ENCODE measurements around the gene FGD4.
A peak's percentile ranks its signal among the peaks of the same experiment; 100 is the strongest.

DNA sequence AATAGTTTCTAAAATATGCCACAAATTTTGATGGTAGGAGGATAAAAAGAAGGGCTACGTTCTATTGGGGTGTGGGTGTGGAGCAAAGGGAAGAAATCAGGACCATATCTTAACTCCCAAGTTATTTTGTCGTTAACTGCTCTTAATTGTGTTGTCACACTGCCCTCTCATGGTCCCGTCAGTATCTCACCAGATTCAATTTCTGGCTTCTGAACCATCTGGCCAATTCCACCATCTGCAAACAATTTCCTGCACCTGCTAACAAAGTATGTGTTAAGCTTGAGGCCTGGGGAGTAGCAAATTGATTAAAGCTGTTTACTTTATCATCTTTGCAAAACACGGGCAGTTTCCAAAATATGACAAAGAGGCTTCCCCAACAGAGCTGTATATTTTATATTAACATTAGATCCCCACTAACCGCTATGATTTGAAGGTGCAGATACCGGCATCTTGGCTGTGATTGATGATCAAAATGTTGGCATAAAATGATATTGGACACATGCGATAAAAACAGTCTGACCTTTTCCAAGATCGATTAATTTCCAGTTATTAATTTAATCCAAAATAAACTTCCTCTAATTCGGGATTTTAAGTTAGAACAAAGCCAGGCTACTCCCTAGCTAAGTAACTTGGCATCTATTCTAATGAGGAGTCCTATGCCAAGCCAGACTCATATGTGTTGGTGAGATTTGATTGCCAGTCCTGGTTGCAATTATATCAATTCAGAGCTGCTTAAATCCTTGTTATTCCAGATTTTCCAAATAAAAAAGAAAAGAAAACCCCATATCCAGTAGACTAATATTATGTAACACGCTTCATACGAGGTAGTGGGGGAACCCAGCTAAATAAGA is 272.8 kb downstream of the FGD4 start:
- TF ChIP-seq CTCF (IDR thresholded peaks at IDR 0.05) (peak; percentile 80), ZFX (IDR thresholded peaks at IDR 0.05; ENCODE audit: borderline replicate concordance) (no peak)

Measured in 22Rv1 (cell line).